GM10248 (cell line): ENCODE measurements around the gene INSRR.

ENCODE experiments used
- CTCF ChIA-PET: fragments of 300-600 bp; sonication (Branson Sonifier 250); formaldehyde crosslinking; extraction: SDS; loops from one replicate; lab custom pipeline; 2021; ENCODE audit warnings: antibody characterized with exemption; lab: Yijun Ruan, JAX
- POLR2A ChIA-PET: fragments of 350-650 bp; sonication (Branson Sonifier 250); formaldehyde crosslinking; extraction: SDS; loops from one replicate; lab custom pipeline; 2020; ENCODE audit warnings: antibody characterized with exemption; lab: Yijun Ruan, JAX
- DNase-seq: peaks from one replicate; pipeline ENCODE4 v3.0.0; 2012; ENCODE audit errors: extremely low spot score
- TF ChIP-seq, protein P1 (sequence below): IDR thresholded peaks from 2 replicates; pipeline ENCODE4 v1.5.1; 2012; ENCODE audit warnings: mild to moderate bottlenecking, low read depth; ENCODE audit errors: extremely low read depth, missing control alignments, control extremely low read depth

Gene INSRR

GRCh38 chr1:156887734-156888133 lies 28.8 kb upstream of the INSRR start:
- ChIA-PET CTCF (interaction anchor here (1.0 to 8.6 kb wide), 9 partner anchors 13 to 261 kb away, joined by 3 to 108 read pairs (median 7); partner anchors contain the start of gene NTRK1), POLR2A (no interaction called here)
- TF ChIP-seq, protein P1, sequence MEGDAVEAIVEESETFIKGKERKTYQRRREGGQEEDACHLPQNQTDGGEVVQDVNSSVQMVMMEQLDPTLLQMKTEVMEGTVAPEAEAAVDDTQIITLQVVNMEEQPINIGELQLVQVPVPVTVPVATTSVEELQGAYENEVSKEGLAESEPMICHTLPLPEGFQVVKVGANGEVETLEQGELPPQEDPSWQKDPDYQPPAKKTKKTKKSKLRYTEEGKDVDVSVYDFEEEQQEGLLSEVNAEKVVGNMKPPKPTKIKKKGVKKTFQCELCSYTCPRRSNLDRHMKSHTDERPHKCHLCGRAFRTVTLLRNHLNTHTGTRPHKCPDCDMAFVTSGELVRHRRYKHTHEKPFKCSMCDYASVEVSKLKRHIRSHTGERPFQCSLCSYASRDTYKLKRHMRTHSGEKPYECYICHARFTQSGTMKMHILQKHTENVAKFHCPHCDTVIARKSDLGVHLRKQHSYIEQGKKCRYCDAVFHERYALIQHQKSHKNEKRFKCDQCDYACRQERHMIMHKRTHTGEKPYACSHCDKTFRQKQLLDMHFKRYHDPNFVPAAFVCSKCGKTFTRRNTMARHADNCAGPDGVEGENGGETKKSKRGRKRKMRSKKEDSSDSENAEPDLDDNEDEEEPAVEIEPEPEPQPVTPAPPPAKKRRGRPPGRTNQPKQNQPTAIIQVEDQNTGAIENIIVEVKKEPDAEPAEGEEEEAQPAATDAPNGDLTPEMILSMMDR = no peak
- DNase-seq = no peak

GRCh38 chr1:156887317-156887716 lies 28.4 kb upstream of the INSRR start:
- ChIA-PET POLR2A (no interaction called here), CTCF (interaction anchor here (1.0 to 8.6 kb wide), 8 partner anchors 27 to 261 kb away, joined by 3 to 108 read pairs (median 4); partner anchors contain the start of gene NTRK1)
- DNase-seq = no peak
- TF ChIP-seq, protein P1 = no peak

- no peak for DNase-seq
- TF ChIP-seq, protein P1 = no peak
- ChIA-PET CTCF (interaction anchor here (1.0 to 8.6 kb wide), 8 partner anchors 27 to 260 kb away, joined by 3 to 108 read pairs (median 6); partner anchors contain the start of gene NTRK1), POLR2A (no interaction called here)
Measured at GRCh38 chr1:156886583-156887281, 27.8 kb upstream of the INSRR start.

DNA sequence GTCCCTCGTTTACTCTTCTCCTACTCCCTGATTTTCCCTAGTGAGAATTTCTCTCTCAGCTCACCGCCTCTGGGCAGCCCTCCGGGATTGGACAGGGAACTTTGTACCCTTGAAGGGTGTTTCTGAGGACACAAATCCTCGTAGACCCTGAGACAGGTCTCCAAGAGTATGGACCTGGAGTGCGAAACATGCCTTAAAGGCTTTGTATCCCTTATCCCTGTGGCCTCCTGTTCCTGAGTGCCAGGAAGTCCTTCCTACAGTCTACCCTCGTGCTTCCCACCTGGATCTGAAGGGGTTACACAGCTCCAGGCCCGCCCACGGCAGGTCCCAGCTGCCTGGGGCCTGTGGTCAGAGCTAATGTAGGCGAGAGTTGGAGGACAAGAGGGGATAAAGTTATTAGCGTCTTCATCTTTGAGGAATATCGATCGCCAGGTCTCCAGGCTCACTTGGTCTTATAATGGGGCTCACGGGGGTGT lies 27.0 kb upstream of the INSRR start:
- CTCF ChIA-PET = interaction anchor here (1.0 to 4.5 kb wide), 6 partner anchors 9 to 197 kb away, joined by 3 to 18 read pairs (median 8); no protein-coding TSS in a partner anchor
- DNase-seq = no peak
- POLR2A ChIA-PET = no interaction called here

GRCh38 chr1:156885314-156885713 lies 26.4 kb upstream of the INSRR start:
- ChIA-PET CTCF (interaction anchor here (1.0 to 4.5 kb wide), 6 partner anchors 9 to 196 kb away, joined by 3 to 18 read pairs (median 8); no protein-coding TSS in a partner anchor), POLR2A (no interaction called here)
- no peak for DNase-seq
- TF ChIP-seq, protein P1 = no peak

More for the DNA sequence above, 27.0 kb upstream of the INSRR start:
- TF ChIP-seq, protein P1 = no peak

DNA sequence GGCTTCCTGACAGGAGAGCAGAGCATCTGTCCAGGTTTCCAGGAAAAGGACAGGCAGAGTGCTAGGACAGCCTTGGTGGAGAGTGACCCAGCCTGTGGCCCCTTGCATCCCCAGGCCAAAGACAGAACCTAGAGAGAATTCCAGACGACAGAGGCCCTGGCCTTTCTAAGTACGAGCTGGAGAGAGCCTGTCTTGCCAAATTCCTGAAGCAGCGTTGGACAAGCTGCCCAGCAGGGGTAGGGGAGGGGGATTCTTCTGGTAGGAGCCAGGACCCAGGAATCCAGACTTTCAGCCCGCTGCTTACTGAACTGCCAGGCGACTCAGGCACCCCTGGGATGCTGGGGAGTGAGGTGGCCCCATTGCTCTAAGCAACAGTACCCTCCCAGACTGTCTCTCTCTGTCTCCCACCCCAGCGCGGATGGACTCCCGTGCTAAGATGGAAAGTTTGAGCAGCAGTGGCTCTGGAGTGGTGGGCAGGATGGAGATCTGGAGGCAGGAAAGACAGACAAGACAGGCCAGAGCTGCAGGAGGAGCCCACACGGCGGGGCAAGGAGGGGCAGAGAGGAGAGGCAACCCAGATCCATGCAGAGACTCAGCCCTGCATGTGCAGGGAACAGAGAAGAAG lies 25.8 kb upstream of the INSRR start:
- CTCF ChIA-PET = interaction anchor here (0.8 to 4.5 kb wide), 6 partner anchors 25 to 195 kb away, joined by 3 to 18 read pairs (median 8); no protein-coding TSS in a partner anchor
- DNase-seq = no peak
- TF ChIP-seq, protein P1 = no peak
- POLR2A ChIA-PET = interaction anchor here (0.6 kb wide), 1 partner anchor 100 kb away, joined by 3 read pairs; no protein-coding TSS in a partner anchor
